Cerebellar nuclear complex (tissue), 1 donor: ENCODE measurements around the gene CENPS.
"Not testable (repeated sequence)": the region's sequence is repeated elsewhere in the genome, so short reads cannot be mapped to it uniquely, and the experiment has no call there.

Experiments used
- DNase-seq, 2 experiments: peaks; one replicate each; lab custom pipeline; 2025; lab: John Stamatoyannopoulos, UW

CENPS gene

GRCh38 chr1:10451287-10451686 is 21.1 kb downstream of the CENPS start:
- no peak for DNase-seq

GRCh38 chr1:10456048-10456447 is 25.8 kb downstream of the CENPS start:
- no peak for DNase-seq

GRCh38 chr1:10456661-10457060 is 26.4 kb downstream of the CENPS start:
- DNase-seq: no peak

DNA sequence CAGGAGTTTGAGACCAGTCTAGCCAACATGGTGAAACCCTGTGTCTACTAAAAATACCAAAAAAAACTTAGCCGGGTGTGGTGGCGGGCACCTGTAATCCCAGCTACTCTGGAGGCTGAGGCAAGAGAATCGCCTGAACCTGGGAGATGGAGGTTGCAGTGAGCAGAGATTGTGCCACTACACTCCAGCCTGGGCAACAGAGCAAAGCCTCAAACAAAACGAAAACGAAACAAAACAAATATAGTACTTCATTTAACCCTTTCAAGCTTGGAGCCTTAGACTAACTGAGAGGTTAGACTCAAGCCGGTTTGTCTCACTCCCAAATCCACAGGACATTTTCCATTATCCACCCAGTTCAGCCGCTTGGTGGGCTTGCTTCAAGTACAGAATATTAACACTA is 27.2 kb downstream of the CENPS start:
- not testable (repeated sequence) for DNase-seq

DNA sequence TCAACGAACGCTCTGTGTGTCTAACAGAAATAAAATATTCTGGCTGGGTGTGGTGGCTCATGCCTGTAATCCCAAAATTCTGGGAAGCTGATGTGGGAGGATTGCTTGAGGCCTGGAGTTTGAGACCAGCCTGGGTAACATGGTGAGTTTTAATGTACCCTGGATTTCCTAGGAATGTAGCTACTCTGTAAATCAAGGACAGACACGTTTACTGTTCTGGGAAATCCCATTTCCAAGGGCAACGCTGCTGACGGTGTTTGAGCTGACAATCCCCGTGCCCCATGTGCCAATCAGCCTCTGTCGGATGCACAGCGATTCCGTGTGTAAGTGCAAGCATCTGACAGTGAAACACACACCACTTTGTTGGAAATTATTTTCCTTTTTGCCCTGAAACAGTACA is 27.6 kb downstream of the CENPS start:
- no peak for DNase-seq

DNA sequence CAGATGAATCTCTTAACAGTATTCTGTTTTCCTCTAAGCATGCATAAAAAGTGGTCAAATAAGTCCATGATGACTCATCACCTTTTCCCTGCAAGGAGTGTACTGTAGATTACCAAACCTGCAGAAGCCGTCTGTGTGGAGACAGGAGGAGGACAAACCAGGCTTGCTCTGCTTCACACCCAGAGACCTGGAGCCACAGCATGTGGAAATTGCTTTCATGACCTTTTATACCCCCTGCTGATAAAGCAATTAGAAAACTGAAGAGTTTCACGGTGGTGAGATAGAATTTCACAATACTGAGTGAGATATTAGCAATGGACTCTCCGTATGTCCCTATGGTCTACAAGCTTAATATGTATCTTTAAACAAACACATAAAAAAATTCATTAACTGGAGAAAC is 29.0 kb downstream of the CENPS start:
- no peak for DNase-seq

GRCh38 chr1:10467078-10467477 is 36.8 kb downstream of the CENPS start:
- DNase-seq: no peak

- no peak for DNase-seq
Observed at GRCh38 chr1:10470043-10470442, 39.8 kb downstream of the CENPS start.

DNA sequence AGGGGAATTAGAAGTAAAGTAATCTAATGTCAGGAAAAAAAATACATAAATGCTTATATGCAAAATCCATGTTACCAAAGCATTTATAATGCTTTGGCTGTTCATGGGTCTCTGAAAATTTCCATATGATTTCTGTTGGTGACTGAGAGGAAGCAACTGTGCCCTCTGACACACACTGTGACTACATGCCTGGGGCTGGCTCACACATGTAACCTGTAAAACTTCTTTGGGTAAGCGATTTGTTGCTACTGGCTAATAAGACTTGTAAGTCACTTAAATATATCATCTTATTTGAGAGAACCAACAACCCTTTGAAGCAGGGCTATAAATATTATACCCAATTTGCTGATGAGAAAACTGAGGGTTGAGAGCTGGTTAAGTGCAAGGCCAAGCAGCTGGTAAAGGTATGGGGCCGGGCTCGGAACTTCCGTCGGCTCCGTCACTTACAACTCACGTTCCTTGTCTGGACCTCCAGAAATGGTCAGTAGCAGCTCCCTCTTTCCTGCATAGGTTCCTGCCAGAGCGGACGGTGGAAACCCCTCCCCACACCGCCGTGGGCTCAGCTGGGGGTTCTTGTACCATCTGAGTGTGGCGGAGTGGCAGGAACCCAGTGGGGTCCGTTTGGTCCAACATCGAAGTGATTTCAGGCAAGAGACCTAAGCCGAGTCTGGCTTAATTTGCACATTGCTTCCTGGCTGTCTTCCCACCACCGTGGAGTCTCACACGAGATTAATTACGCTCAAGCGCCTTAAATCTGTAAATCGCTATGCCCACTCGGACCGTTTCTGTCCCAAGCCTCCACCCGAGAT is 41.4 kb downstream of the CENPS start:
- DNase-seq: no peak

DNA sequence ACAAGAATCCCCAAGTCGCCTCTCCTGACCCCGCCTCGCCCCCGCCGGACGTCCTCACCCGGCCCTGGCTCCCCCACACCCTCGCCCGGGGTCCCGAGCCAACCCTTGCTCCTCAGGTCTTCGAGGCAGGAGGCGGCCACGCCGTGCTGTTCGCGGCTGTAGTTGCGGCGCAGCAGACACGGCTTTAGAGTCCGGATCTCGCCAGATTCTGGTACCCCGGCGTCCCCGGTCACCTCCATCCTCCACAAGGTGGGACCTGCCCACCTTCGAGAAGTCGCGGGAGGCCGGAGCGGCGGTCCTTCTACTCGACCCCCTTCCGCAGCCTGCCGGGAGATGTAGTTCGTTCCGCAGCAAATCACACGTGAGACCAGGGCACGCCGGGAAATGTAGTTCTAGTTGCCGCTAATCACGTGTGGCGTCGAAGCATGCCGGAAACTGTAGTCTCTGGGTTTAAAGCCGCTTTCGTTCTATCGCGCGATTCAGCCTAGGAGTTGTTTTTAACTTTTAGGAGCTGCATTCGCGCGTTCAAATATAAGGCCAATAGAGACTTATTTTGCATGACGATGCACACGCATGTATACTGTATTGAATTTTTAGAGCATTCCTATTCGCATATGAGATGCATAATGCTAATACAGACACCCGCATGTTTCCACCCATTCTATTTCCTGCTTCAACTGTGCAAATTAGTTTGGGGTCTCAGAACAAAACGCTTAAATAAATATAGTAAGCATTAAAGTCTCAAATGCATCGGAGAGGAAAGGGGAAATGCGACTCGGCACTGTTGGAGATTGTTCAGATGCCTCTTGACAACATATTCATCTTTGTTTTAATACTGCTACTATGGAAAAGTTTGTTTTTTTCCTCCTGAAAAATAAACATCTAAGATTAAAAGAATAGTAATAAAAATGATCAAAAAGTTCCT is 42.2 kb downstream of the CENPS start, which contains the start of gene DFFA:
Gene DFFA (minus strand): TSS at position 310 of the 925 bp plus-strand sequence. CDS start 71 bp downstream, at position 239.
- peak; percentile 64 to 88 for DNase-seq

DNA sequence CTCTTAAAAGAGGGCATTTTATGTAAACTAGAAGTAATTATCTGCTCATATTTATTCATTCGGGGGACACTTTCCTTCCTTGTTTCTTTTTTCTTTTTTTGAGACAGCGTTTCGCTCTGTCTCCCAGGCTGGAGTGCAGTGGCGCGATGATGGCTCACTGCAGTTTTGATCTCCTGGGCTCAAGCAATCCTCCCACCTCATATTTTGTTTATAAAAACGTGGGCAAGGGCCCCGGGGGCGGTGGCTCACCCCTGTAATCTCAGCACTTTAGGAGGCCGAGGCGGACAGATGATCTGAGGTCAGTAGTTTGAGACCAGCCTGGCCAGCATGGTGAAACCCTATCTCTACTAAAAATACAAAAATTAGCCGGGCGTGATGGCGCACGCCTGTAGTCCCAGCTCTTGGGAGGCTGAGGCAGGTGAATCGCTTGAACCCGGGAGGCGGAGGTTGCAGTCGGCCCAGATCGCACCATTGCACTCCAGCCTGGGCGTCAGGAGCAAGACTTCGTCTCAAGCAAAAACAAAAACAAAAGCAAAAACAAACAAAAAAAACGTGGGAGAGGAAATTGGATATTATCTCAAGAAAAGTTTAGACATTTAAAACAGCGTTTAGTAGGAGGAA is 43.0 kb downstream of the CENPS start:
- DNase-seq: no peak

DNA sequence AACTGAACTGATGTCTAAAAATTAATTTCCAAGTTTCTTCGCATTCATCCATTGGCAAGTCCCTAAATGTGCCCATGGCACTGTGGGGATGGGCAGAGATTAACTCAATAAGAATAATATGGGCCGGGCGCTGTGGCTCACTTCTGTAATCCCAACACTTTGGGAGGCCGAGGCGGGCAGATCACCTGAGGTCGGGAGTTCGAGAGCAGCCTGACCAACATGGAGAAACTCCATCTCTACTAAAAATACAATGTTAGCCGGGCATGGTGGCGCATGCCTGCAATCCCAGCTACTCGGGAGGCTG is 44.0 kb downstream of the CENPS start:
- not testable (repeated sequence) for DNase-seq

- peak in 1 of 2 experiments; percentile 44 for DNase-seq
Observed at GRCh38 chr1:10474613-10475507, 44.6 kb downstream of the CENPS start, which contains the start of gene PEX14. Gene PEX14 (plus strand): TSS chr1:10474950. CDS start chr1:10474967, 17 bp downstream.

DNA sequence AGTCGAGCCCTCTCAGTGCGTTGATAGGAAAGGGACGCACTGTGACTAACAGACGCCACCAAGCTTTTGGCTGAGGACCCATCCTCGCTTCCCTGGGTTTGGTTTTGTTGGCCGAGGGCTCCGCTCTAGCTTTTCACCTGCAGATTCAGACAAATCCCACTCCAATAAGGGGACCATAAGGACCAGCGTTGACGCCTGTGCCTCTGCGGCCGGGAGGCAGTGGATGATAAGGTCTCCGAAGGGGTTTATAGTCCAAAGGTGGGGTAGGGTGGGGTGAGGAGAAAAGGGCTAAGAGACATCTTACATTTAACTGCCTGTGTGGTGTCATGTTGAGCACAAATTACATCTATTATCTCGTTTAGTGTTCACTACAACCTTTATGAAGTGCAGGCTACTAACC is 45.3 kb downstream of the CENPS start:
- DNase-seq: no peak

DNA sequence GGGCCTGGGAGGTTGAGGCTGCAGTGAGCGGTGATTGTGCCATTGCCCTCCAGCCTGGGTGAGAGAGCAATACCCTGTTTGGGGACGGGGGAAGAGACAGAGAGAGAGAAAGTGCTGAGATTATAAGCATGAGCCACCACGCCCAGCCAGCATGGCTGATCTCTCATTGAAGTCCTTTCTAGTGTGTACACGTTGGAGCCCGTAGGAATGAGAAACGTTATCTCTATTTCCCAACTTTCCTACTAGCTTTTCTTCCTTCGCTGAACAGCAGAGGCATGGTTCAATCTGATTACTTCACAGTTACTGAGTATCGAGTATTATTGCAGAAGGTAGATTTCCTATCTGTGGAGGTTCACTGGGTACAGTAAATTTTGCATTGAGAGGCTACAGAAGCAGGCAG is 49.1 kb downstream of the CENPS start:
- DNase-seq: no peak

- DNase-seq: no peak
Observed at GRCh38 chr1:10480614-10481013, 50.4 kb downstream of the CENPS start.

DNA sequence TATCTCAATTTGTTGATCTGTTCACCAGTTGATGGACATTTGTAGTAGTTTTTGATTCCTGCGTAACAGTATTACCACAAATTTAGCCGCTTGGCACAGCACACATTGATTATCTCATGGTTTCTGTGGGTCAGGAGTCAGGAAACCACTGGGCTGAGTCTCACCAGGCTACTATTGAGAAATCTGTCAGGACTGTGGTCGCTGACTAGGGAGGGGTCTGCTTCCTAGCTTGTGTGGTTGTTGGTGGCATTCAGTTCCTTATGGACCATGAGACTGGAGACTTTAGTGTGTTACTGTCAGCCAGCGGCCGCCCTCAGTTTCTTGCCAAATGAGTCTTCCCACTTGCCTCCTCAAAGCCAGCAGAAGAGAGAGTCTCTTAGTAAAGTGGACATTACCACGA is 54.3 kb downstream of the CENPS start:
- DNase-seq: no peak

- DNase-seq: no peak
Observed at GRCh38 chr1:10489291-10490055, 59.2 kb downstream of the CENPS start.

GRCh38 chr1:10490286-10490970 is 60.2 kb downstream of the CENPS start:
- DNase-seq: no peak
